ENCODE results near the gene UBR4. TPM values are rescaled to one million over a fixed set of nuclear protein-coding genes. Genes with fewer than 3 reads are reported as not detected.

UBR4 gene
- total RNA-seq, 2 donors from 2014 or later = 148 to 151 TPM

DNA sequence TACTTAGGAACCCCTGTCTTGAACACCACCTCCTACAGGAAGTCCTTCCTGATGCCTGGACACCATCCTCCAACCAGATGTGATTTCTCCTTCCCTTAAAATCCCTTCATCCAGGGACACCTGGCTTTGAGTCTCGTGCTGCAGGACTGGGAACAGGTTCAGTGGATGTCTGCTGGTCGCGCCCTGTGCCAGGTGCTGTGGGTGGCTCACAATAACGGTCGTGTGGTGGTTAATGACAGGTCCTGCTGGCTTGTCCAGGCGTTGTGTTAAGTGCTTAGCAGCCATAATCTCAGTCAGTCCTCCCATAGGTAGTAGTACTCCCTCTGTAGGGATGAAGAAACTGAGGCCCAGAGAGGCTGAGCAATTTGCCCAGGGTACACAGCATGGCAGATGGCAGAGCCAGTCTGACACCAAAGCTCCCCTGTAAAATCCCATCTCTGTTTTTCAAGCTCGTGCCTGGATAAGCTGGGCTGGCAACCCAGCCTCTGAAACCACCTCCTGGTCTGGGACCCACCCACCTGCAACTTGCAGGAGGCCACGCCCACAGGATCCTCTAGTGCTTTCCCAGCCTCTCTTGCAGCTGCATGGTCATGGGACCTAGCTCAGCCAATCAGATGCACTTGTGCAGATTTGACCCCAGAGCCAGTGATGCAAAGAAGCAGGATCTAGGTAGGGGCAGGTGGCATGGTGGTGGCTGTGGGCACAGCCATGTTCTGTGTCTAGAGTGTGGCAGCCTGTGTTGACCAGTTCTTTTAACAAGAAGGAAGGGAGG, 147.6 kb downstream of the UBR4 start:
- no peaks in the 10 kb centered on the region for H3K4me1 ChIP-seq (ENCODE audit: control insufficient read depth, insufficient read depth, low read length)

DNA sequence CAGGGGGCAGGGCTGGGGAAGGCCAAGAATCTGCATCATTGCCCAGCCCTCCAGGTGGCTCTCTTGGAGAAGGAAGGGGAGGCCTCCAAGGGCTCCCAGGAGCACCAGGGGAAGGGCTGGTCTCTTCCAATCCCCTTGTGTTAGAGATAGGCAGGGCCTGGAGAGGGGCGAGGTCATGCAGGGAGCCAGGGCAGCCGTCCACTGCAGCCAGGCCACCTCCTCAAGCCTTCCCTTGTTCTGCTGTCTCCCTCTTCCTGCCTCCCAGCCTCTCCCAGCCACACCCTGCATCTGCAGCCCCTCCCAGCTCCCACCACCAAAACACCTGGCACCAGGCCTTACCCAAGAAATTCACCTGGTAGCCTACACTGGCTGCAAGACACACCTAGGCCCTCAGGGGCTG, 148.3 kb downstream of the UBR4 start:
- Histone ChIP-seq H3K27me3 (ENCODE audit: control insufficient read depth, insufficient read depth, low read length, poor library complexity, severe bottlenecking) (no peaks in the 10 kb centered on the region), H3K4me3 (ENCODE audit: low read length) (no peak overlapping the region), H3K4me1 (ENCODE audit: control insufficient read depth, insufficient read depth, low read length) (no peaks in the 10 kb centered on the region), H3K9ac (ENCODE audit: extremely low read depth, low read length, poor library complexity, severe bottlenecking) (no peak overlapping the region), H3K27ac (ENCODE audit: low read depth, low read length) (no peak overlapping the region), H3K9me3 (ENCODE audit: control insufficient read depth, low read length) (no peaks in the 10 kb centered on the region), H3K36me3 (ENCODE audit: control insufficient read depth, insufficient read depth, low read length) (no peaks in the 10 kb centered on the region)
- H3K4me3 Mint-ChIP-seq = no peak overlapping the region
- H3K27me3 Mint-ChIP-seq (ENCODE audit: insufficient read depth) = no peaks in the 10 kb centered on the region
- peaks cover 14% of the 10 kb centered on the region for H3K9me3 Mint-ChIP-seq
- DNase-seq = no peak
- no peaks in the 10 kb centered on the region for H3K4me1 Mint-ChIP-seq
- peaks cover 3% of the 10 kb centered on the region for H3K36me3 Mint-ChIP-seq (ENCODE audit: low read depth)
- 91% methylated on average over 2 of the region's 2 CpGs; no CpG with 5 or more reads in 1 of the 2 experiments for WGBS, 2 experiments (ENCODE audit: insufficient coverage in 1 of 2, insufficient read length in 1 of 2)
- H3K27ac Mint-ChIP-seq = no peak overlapping the region
- TF ChIP-seq CTCF (conservative IDR thresholded peaks at IDR 0.05) = no peak

More for the DNA sequence above, 147.6 kb downstream of the UBR4 start:
- Histone ChIP-seq H3K9me3 (ENCODE audit: control insufficient read depth, low read length) (no peaks in the 10 kb centered on the region), H3K27ac (ENCODE audit: low read depth, low read length) (no peak overlapping the region), H3K9ac (ENCODE audit: extremely low read depth, low read length, poor library complexity, severe bottlenecking) (no peak overlapping the region), H3K27me3 (ENCODE audit: control insufficient read depth, insufficient read depth, low read length, poor library complexity, severe bottlenecking) (no peaks in the 10 kb centered on the region), H3K36me3 (ENCODE audit: control insufficient read depth, insufficient read depth, low read length) (no peaks in the 10 kb centered on the region), H3K4me3 (ENCODE audit: low read length) (no peak overlapping the region)
- DNase-seq = no peak
- Mint-ChIP-seq H3K36me3 (ENCODE audit: low read depth) (peaks cover 3% of the 10 kb centered on the region), H3K4me3 (no peak overlapping the region), H3K27ac (no peak overlapping the region), H3K4me1 (no peaks in the 10 kb centered on the region), H3K9me3 (peaks cover 14% of the 10 kb centered on the region), H3K27me3 (ENCODE audit: insufficient read depth) (no peaks in the 10 kb centered on the region)
- no peak for TF ChIP-seq CTCF (conservative IDR thresholded peaks at IDR 0.05)
- WGBS, 2 experiments (ENCODE audit: insufficient coverage in 1 of 2, insufficient read length in 1 of 2) = 77 to 80% methylated on average over 5 to 8 of the region's 8 CpGs

GRCh38 chr1:19061343-19061742, 148.7 kb downstream of the UBR4 start:
- Histone ChIP-seq H3K4me3 (ENCODE audit: low read length) (no peak overlapping the region), H3K9ac (ENCODE audit: extremely low read depth, low read length, poor library complexity, severe bottlenecking) (no peak overlapping the region), H3K27me3 (ENCODE audit: control insufficient read depth, insufficient read depth, low read length, poor library complexity, severe bottlenecking) (no peaks in the 10 kb centered on the region), H3K36me3 (ENCODE audit: control insufficient read depth, insufficient read depth, low read length) (no peaks in the 10 kb centered on the region), H3K27ac (ENCODE audit: low read depth, low read length) (no peak overlapping the region), H3K4me1 (ENCODE audit: control insufficient read depth, insufficient read depth, low read length) (no peaks in the 10 kb centered on the region), H3K9me3 (ENCODE audit: control insufficient read depth, low read length) (no peaks in the 10 kb centered on the region)
- no peak overlapping the region for H3K27ac Mint-ChIP-seq
- no peak for DNase-seq
- no peaks in the 10 kb centered on the region for H3K27me3 Mint-ChIP-seq (ENCODE audit: insufficient read depth)
- TF ChIP-seq CTCF (conservative IDR thresholded peaks at IDR 0.05) = no peak
- peaks cover 14% of the 10 kb centered on the region for H3K9me3 Mint-ChIP-seq
- peaks cover 3% of the 10 kb centered on the region for H3K36me3 Mint-ChIP-seq (ENCODE audit: low read depth)
- H3K4me1 Mint-ChIP-seq = no peaks in the 10 kb centered on the region
- 86 to 100% methylated on average over 1 of the region's 1 CpG for WGBS, 2 experiments (ENCODE audit: insufficient coverage in 1 of 2, insufficient read length in 1 of 2)
- no peak overlapping the region for H3K4me3 Mint-ChIP-seq
